Esophagus (tissue), 2 donors: ENCODE measurements around the gene ACAP2. TPM values are rescaled to one million over a fixed set of nuclear protein-coding genes. Genes with fewer than 3 reads are reported as not detected.
"Not testable (repeated sequence)": the region's sequence is repeated elsewhere in the genome, so short reads cannot be mapped to it uniquely, and the experiment has no call there.

Experiments
- H3K27ac ChIP-seq, 2 donors: one replicate each; pipeline ENCODE4 v1.5.1; 2013; ENCODE audit warnings: low read depth in 2 of 2, mild to moderate bottlenecking in 2 of 2, inconsistent platforms in 1 of 2, low read length in 1 of 2, moderate library complexity in 1 of 2
- H3K27me3 ChIP-seq, 2 donors: one replicate each; pipeline ENCODE4 v1.6.1; 2013; ENCODE audit warnings: low read length in 2 of 2, control low read depth in 1 of 2, mild to moderate bottlenecking in 1 of 2; ENCODE audit not compliant: insufficient read depth in 2 of 2, control insufficient read depth in 1 of 2
- H3K36me3 ChIP-seq, 2 donors: one replicate each; pipeline ENCODE4 v1.6.1; 2013; ENCODE audit warnings: low read length in 1 of 2; ENCODE audit not compliant: control insufficient read depth in 2 of 2, insufficient read depth in 2 of 2
- H3K4me1 ChIP-seq, 2 donors: one replicate each; pipeline ENCODE4 v1.6.1; 2013; ENCODE audit warnings: low read length in 1 of 2; ENCODE audit not compliant: control insufficient read depth in 2 of 2, insufficient read depth in 2 of 2
- H3K4me3 ChIP-seq, 2 donors: one replicate each; pipeline ENCODE4 v1.5.1; 2013; ENCODE audit warnings: low read length in 2 of 2, mild to moderate bottlenecking in 2 of 2, low read depth in 1 of 2, moderate library complexity in 1 of 2
- H3K9me3 ChIP-seq, 2 donors: one replicate each; pipeline ENCODE4 v1.6.1; 2013; ENCODE audit warnings: mild to moderate bottlenecking in 2 of 2, low read depth in 1 of 2, low read length in 1 of 2, moderate library complexity in 1 of 2; ENCODE audit not compliant: control insufficient read depth in 2 of 2, insufficient read depth in 1 of 2
- WGBS, 2 donors: extraction: QIAGEN DNeasy Blood & Tissue Kit; methylation state at CpG; one replicate each; pipeline ENCODE4 v1.1.7; 2013; 5-methylcytosine and 5-hydroxymethylcytosine counted together
- polyA plus RNA-seq, 2 donors: library from polyadenylated mRNA; stranded (reverse); fragments of 200-250 nt; gene quantifications; one replicate each; pipeline ENCODE4 v1.2.3, GENCODE V29; 2013
- donor health status: healthy with polysubstance abuse.
- donor health status: Bipolar disorder and iron deficiency.

Gene ACAP2
- polyA plus RNA-seq, 2 donors = 11.9 to 12.5 TPM

GRCh38 chr3:195421400-195421799 lies 21.4 kb downstream of the ACAP2 start:
- no peaks in the 10 kb centered on the region for H3K27me3 ChIP-seq
- H3K9me3 ChIP-seq = no peaks in the 10 kb centered on the region
- WGBS, 2 donors = 82 to 86% methylated on average over 4 of the region's 4 CpGs
- no peaks in the 10 kb centered on the region for H3K36me3 ChIP-seq
- H3K27ac ChIP-seq = no peak overlapping the region
- no peak overlapping the region for H3K4me3 ChIP-seq
- H3K4me1 ChIP-seq = peaks cover 0 to 4% of the 10 kb centered on the region in 2 donors

GRCh38 chr3:195416795-195417194 lies 26.0 kb downstream of the ACAP2 start:
- no peak overlapping the region for H3K4me3 ChIP-seq
- H3K27ac ChIP-seq = no peak overlapping the region
- peaks cover 2% of the 10 kb centered on the region in 2 donors for H3K4me1 ChIP-seq
- no peaks in the 10 kb centered on the region for H3K36me3 ChIP-seq
- no peaks in the 10 kb centered on the region for H3K9me3 ChIP-seq
- 88 to 89% methylated on average over 2 to 4 of the region's 4 CpGs for WGBS, 2 donors
- no peaks in the 10 kb centered on the region for H3K27me3 ChIP-seq

DNA sequence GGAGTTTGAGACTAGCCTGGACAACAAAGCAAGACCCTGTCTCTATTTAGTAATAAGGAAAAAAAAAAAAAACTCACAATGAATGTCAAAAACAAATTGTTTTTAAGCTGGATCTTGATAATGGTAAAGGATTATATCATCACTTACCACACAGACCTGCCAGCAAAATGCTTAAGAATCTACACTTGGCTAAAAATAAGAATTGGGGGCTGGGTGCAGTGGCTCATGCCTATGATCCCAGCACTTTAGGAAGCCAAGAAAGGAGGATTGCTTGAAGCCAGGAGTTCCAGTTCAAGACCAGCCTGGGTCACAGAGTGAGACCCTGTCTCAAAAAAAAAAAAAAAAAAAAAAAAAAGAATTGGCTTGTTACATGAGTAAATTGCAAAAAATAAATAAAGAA lies 31.0 kb downstream of the ACAP2 start:
- Histone ChIP-seq H3K4me3 (no peak overlapping the region), H3K4me1 (peaks cover 0 to 2% of the 10 kb centered on the region in 2 donors), H3K27me3 (no peaks in the 10 kb centered on the region), H3K27ac (no peak overlapping the region), H3K36me3 (no peaks in the 10 kb centered on the region), H3K9me3 (no peaks in the 10 kb centered on the region)

GRCh38 chr3:195410546-195410945 lies 32.3 kb downstream of the ACAP2 start:
- H3K27me3 ChIP-seq = no peaks in the 10 kb centered on the region
- peaks cover 0 to 2% of the 10 kb centered on the region in 2 donors for H3K4me1 ChIP-seq
- no peaks in the 10 kb centered on the region for H3K36me3 ChIP-seq
- no peaks in the 10 kb centered on the region for H3K9me3 ChIP-seq
- 66 to 72% methylated on average over 4 of the region's 4 CpGs for WGBS, 2 donors
- H3K27ac ChIP-seq = peak overlapping the region in 1 of 2 donors; percentile 19
- H3K4me3 ChIP-seq = no peak overlapping the region

GRCh38 chr3:195407531-195408409 lies 35.0 kb downstream of the ACAP2 start:
- Histone ChIP-seq H3K9me3 (no peaks in the 10 kb centered on the region), H3K36me3 (no peaks in the 10 kb centered on the region), H3K27me3 (no peaks in the 10 kb centered on the region), H3K4me3 (no peak overlapping the region), H3K4me1 (no peaks in the 10 kb centered on the region), H3K27ac (no peak overlapping the region)
- 85 to 88% methylated on average over 12 of the region's 12 CpGs for WGBS, 2 donors

- no peaks in the 10 kb centered on the region for H3K27me3 ChIP-seq
- H3K27ac ChIP-seq = no peak overlapping the region
- WGBS, 2 donors = 87 to 88% methylated on average over 2 of the region's 2 CpGs
- H3K9me3 ChIP-seq = no peaks in the 10 kb centered on the region
- H3K36me3 ChIP-seq = no peaks in the 10 kb centered on the region
- H3K4me1 ChIP-seq = no peaks in the 10 kb centered on the region
- no peak overlapping the region for H3K4me3 ChIP-seq
These were observed 37.2 kb downstream of the ACAP2 start for GRCh38 chr3:195405651-195406050.

GRCh38 chr3:195403841-195404408 lies 38.9 kb downstream of the ACAP2 start:
- 90 to 91% methylated on average over 4 of the region's 4 CpGs for WGBS, 2 donors

GRCh38 chr3:195403244-195403643 lies 39.6 kb downstream of the ACAP2 start:
- H3K9me3 ChIP-seq = no peaks in the 10 kb centered on the region
- no peak overlapping the region for H3K27ac ChIP-seq
- WGBS, 2 donors = 92 to 95% methylated on average over 4 of the region's 4 CpGs
- H3K27me3 ChIP-seq = no peaks in the 10 kb centered on the region
- H3K36me3 ChIP-seq = no peaks in the 10 kb centered on the region
- no peaks in the 10 kb centered on the region for H3K4me1 ChIP-seq
- no peak overlapping the region for H3K4me3 ChIP-seq

More at GRCh38 chr3:195403841-195404408, 38.9 kb downstream of the ACAP2 start:
- no peaks in the 10 kb centered on the region for H3K27me3 ChIP-seq
- no peaks in the 10 kb centered on the region for H3K4me1 ChIP-seq
- H3K4me3 ChIP-seq = no peak overlapping the region
- H3K9me3 ChIP-seq = no peaks in the 10 kb centered on the region
- no peaks in the 10 kb centered on the region for H3K36me3 ChIP-seq
- H3K27ac ChIP-seq = no peak overlapping the region

- H3K4me3 ChIP-seq = no peak overlapping the region
These were observed 40.9 kb downstream of the ACAP2 start for GRCh38 chr3:195401943-195402342.

DNA sequence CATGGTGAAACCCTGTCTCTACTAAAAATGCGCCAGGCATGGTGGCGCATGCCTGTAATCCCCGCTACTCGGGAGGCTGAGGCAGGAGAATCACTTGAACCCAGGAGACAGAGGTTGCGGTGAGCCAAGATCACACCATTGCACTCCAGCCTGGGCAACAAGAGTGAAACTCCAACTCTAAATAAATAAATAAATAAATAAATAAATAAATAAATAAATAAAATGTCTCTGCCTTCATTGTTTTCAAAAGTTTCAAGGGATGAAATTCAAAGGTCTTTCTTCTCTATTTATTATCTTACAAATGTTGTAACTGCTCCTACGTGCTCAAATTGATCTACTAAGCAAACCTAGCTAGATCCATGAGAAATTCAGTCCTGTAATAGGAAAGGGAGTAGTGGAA lies 44.4 kb downstream of the ACAP2 start:
- not testable (repeated sequence) for H3K36me3 ChIP-seq, H3K27ac ChIP-seq, H3K4me3 ChIP-seq, H3K27me3 ChIP-seq, H3K9me3 ChIP-seq, H3K4me1 ChIP-seq
- WGBS, 2 donors = 87 to 92% methylated on average over 6 of the region's 6 CpGs

More at GRCh38 chr3:195401943-195402342, 40.9 kb downstream of the ACAP2 start:
- Histone ChIP-seq H3K4me1 (no peaks in the 10 kb centered on the region), H3K27me3 (no peaks in the 10 kb centered on the region), H3K36me3 (no peaks in the 10 kb centered on the region), H3K27ac (no peak overlapping the region), H3K9me3 (no peaks in the 10 kb centered on the region)
- 89 to 91% methylated on average over 5 of the region's 5 CpGs for WGBS, 2 donors
